Glomerular visceral epithelial cell (primary cell): ENCODE measurements around the gene SLAMF1.
"Not testable (repeated sequence)": the region's sequence is repeated elsewhere in the genome, so short reads cannot be mapped to it uniquely, and the experiment has no call there.

Source experiments
- DNase-seq: peaks from one replicate; pipeline ENCODE4 v3.0.0-alpha.2; 2016; ENCODE audit errors: extremely low spot score

Gene SLAMF1

DNA sequence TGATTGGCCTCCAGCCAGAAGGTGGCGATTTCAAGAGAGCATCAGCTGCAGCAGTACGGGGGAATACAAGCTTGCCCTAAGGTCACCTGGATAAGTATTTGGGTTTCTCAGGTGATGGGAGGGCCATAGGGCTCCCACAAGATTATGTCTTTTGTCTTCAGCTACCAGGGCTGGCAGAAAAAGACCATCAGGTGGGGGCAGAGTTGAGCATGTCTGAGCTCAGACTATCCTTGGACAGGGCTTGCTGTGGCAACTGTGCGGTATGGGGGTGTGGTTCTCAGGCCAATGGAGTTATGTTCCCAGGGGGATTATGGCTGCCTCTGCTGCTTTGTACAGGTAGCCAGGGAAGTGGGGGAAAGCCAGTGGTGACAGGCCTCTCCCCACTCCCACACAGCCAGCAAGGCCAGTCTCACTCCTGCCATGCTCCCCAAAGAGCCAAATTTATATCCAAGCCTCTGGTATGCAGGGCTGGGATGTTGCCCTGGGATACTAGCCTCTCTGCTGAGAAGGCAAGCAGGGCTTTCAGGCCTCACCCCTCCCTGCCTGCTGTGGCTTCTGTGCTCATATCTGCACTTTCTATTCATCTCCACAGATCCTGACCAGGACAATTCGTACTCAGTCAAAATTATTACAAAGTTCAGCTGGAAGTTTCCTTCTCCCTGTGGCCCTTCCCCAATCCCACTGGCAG is 40.9 kb downstream of the SLAMF1 start:
- no peak for DNase-seq

DNA sequence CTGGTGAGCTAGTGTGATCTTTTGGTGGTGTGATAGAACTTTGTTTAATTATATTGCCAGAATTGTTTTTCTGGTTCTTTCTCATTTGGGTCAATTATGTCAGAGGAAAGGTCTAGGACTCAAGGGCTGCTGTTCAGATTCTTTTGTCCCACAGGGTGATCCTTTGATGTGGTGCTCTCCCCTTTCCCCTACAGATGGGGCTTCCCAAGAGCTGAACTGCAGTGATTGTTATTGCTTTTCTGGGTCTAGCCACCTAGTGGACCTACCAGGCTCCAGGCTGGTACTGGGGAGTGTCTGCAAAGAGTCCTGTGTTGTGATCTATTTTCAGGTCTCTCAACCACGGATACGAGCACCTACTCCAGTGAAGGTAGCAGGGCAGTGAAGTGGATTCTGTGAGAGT is 41.6 kb downstream of the SLAMF1 start:
- DNase-seq, result no peak

DNA sequence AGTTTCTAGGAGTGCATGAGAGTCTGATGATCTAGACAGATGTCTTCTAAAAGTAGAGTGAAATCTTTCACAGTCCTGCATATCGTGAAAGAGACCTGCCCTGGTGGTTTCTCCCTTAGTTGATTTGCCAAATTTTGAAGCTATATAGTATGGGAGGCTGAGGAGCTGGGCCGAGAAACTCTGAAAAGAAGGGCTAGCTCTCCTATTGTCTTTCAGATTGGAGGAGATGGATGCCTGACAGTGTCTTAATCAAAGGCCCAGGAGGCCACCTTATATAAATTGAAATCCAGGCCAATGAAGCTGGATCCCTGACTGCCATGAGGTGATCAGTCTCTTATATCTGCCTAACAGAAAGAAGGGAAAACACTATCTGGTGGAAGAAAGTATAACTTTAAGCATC is 49.1 kb downstream of the SLAMF1 start:
- no peak for DNase-seq

DNA sequence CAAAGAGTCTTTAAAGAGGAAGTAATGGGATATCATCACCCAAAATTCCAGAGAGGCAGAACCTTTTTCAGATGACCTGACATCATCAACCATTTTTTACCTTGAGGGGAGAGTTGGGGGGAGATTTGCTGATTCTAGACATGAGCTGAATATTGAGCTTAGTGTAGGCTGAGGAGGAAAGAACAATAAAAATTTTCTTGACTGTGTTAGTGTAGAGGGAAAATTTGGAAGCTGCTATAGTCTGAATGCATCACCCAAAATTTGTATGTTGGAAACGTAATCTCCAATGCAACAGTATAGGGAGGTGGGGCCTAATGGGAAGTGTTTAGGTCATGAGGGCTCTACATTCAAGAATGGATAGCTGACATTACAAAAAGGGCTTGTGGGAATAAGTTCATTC is 49.8 kb downstream of the SLAMF1 start:
- DNase-seq, result no peak

DNA sequence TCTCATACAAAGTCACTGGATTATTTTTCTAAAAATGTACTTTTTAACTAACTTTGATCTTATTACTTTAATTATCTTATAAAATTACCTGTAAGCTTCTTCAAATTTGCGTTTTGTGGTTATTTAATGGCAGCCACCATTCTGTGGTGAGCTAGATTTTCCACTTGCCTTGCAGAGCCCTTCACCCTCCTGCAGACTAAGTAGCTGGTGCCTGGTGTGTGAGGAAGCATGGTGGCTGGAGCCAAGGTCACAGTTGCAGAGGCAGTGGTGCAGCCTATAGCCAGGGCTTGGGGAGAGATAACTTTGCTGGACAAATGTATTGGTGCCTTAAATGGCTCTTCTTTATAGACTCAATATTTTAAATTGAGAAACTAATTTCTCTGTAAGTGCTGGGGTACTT is 56.4 kb downstream of the SLAMF1 start:
- no peak for DNase-seq

DNA sequence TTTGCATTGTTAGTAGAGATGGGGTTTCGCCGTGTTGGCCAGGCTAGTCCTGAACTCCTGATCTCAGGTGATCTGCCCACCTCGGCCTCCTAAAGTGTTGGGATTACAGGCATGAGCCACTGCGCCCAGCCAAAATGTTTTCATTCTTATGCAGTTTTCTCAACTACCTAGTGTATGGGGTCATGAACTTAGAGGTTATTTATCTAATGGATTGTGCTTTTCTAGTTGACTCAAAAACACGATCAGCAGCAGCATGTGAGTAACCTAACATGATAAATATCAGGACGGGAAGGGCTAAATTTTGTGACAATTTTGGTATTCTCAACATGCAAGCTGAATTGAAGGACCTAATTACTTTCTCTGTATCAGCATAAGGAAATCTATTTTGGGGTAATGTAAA is 58.4 kb downstream of the SLAMF1 start:
- DNase-seq, result no peak

DNA sequence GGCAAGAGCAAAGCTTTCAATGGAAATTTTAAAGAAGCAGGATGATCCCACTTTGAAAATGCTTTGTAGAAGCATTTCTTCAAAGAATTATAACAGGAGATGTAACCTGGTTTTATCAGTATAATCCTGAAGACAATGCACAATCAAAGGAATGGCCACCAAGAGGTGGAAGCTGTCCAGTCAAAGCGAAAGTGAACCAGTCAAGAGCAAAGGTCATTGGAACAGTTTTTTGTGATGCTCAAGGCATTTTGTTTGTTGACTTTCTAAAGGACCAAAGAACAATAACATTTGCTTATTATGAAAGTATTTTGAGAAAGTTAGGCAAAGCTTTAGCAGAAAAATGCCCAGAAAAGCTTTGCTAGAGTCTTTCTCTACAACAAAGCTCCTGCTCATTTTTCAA is 62.1 kb downstream of the SLAMF1 start:
- no peak for DNase-seq

DNA sequence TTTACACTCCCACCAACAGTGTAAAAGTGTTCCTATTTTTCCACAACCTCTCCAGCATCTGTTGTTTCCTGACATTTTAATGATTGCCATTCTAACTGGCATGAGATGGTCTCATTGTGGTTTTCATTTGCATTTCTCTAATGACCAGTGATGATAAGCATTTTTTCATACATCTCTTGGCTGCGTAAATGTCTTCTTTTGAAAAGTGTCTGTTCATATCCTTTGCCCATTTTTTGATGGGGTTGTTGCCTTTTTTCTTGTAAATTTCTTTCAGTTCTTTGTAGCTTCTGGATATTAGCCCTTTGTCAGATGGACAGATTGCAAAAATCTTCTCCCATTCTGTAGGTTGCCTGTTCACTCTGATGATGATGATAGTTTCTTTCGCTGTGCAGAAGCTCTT is 63.9 kb downstream of the SLAMF1 start:
- not testable (repeated sequence) for DNase-seq

DNA sequence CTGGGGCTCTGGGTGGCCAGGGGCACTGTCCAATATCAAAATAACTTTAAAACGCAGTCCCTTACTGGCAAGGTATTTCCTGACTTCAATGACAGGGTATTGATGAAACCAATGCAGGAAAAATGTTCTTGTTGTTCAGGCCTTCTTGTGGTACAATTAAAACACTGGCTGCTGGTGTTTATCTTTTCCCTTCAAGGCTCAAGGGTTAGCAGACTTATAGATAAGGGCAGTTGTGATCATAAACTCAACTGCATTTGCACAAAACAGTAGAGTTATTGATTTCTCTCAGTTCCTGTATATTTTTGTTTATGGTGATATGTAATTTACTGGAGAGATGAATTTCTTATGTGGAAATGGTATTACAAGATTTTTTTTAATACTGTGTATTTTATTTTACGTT is 64.9 kb downstream of the SLAMF1 start:
- DNase-seq, result no peak

DNA sequence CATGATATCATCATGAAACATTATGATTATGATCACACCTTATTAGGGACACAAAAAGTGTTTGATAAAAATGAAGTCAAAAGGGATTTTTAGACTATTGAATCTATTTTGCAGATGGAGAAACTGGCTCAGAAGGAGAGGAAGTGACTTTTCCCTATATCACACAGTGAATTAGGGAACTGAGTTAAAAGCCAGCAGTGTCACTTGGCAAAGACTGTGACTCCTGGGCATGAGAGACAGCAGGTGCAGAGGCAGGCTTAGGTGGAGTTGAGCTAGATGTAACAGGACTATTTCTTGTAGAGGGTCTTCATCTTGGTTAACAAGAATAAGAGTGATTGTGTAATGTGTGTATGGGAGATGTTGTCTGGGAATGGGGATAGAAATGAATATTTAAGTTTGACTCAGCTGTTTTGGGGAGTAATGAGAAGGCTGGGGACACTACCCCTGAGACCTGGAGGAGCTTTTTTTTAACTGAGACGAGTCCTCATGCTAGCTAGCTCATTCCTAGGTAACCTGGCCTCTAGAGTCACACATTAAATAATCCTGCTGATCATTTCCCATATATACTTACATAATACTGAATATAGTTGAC is 66.5 kb downstream of the SLAMF1 start:
- DNase-seq, result no peak

DNA sequence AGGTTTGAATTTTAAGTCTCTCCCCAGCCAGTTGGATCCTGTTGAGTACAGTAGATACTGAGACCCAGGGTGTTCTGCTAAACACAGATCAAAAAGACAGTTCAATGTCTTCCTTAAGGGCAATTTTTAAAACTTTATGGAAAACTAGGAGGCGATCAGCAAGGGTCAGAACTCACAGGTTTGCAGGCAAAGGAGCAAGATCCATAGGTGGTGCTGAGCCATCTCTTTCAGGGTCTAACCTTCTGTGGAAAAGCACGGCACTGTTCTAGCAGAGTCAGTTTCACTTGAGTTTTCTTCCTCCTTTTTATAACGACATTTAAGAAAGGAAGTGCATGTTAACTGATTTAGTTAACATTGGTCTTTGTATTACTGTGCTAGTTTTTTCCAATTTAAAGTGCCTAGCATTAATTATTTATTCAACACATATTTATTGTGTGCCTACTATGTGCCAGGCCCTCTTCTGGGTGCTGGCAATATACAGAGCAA is 67.6 kb downstream of the SLAMF1 start, which contains the start of gene CD84:
Gene CD84, minus strand, starts transcription at position 281 of the 486 bp plus-strand sequence. Its CDS starts 59 bp downstream, at position 222.
- DNase-seq, result no peak

DNA sequence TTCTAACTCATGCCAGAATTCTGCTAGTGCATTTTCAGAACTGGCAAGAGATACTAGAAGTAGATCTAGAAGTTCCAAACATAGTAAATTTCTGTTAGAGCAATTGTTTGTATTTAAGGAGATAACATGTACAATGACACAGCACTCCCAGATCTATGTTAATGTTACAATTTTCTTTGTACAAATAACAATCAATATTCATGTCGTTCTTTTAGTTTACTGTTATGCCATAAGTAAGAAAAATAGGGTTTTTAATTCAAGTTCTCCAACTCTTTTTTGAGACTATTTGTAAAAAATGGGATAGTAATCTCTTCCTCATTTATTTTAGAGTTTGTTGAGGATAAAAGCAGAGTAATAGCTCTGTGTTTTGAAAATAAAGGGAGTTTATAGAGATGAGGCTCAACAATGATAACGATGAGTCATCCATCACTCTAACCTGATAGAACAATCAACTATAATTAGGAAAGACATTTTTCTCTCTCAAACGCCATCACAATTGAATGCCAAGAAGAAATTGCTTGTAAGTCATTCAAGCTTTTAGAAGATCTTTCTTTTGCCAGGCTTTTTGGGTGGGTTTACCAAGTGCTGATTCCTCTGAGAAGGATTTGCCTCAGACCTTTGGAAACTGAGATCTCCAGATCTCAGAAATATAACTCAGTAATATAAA is 68.2 kb downstream of the SLAMF1 start:
- no peak for DNase-seq

DNA sequence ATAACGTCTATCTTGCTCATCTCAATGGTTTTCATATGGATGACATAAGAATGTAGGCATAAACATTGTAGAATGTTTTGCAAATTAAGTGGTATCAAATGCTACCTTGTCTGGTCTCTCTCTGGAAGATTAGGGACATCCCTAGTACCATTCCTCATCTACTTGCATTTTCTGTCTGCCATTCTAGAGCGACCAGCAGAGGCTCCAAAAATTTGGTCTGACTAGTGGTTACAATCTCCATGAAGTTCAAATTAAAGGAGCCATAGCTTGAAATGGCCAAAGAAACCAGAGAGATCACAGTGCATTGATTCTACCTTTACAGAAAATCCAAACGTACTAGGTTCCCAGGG is 68.7 kb downstream of the SLAMF1 start:
- no peak for DNase-seq

DNA sequence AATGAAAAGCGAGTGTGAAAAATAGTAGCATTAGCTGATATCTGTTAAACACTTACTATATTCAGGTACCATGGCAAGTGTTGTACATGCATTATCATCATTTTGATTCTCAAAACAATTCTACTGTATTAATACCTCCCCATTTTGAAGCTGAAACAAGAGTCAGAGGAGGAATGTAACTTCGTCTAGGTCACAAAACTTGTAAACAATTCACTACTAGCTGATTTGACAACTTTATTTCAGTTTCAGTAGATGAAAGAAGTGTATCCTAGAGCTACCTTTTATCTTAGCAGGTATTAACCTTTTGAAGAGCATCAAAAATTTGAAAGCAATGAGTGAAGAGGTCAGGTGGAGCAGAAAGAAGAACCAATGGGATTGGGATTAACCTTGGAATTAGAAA is 69.2 kb downstream of the SLAMF1 start:
- no peak for DNase-seq

DNA sequence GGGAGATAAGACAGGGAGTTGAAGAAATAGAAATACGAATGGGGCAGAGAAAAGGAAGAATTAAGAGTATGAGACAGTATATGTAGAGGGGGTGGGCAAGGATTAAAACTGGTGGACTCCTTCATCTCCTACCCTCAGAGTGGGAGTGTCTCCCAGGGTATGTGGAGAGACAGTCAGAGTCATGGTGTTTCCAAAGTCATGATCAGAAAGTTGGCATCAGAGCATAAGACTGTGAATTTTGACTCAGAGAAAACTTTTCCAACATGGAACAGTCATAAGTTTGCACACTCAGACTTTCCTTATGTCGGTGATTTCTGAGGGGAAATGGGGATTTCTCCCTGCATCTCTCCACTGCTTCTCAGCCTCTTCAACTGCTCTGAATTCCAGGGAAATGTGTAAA is 70.0 kb downstream of the SLAMF1 start:
- DNase-seq, result no peak

DNA sequence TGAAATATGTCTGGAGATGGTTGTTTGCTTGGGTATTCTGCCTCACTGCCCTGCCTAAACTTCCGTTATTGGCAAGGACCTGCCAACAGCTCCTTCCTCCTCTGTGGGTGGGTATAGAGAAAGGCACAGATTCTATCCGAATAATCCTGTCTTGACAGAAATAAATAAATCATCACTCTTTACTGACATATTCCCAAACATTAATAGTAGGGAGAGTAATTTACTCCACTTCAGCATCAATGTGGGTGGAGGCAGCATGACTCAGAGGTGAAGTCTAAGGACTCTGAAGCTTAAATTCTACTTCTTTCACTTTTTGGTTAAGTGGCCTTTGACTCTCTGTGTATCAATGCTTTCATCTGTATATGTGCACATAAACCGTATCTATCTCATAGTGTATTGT is 70.5 kb downstream of the SLAMF1 start:
- DNase-seq, result no peak

DNA sequence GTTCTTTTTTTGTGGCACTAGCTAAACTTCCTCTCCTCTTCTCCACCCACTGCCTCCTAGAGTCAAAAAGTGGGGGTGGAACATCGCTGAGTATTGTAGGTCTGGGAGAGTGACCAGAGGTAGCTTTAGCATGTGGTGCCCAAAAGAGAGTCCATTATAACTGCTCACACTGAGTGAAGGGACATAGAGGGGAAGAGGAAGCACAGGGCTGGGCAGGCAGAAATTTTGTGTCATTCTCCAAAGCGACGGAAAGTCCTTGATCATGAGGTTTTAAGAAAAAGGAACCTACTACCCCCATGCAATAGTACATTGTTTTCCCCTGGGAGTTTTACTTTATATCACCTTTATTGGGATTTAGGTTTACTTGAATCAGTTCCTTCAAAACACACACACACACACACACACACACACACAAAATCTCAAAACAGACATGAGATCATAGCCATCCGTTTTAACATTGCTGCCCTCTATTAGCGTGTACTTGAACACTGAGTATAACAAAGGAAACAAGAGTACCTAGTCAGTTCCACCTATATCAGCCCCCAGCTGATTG is 71.7 kb downstream of the SLAMF1 start:
- no peak for DNase-seq

DNA sequence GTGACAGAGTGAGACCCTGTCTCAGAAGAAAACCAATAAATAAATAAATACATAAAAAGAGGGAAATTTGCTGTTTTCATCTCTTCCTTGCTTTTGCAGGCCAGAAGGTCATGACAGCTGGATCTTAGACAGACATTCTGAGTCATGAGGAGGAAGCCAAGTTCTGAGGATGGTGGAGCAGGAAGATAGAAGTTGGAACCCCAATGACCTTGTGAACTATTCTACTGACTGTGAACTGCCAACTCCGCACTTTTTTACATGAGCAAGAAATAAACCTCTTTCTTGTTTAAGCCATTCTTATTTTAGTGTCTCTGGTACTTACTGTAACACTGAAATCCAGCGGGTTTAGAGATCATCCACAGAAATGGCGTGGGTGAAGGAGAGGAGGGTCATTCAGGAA is 76.0 kb downstream of the SLAMF1 start:
- no peak for DNase-seq

DNA sequence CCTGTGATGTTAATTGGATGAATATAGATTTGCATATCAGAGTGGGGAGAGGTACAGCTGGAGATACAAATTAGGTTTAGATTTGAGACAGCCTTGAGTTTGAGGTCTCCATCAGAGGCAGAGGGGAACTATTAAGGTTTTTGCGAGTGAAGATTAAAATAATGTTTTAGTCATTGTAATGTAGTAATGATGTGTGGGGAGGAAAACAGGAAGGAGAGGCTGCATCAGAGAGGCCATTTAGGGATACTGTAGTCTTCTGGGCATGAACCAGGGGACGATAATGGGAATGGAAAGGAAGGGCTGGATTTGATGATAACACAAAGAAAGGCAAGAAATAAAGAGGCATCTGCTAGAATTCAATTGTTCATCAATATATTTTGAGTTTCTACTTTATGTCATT is 77.0 kb downstream of the SLAMF1 start:
- DNase-seq, result no peak

DNA sequence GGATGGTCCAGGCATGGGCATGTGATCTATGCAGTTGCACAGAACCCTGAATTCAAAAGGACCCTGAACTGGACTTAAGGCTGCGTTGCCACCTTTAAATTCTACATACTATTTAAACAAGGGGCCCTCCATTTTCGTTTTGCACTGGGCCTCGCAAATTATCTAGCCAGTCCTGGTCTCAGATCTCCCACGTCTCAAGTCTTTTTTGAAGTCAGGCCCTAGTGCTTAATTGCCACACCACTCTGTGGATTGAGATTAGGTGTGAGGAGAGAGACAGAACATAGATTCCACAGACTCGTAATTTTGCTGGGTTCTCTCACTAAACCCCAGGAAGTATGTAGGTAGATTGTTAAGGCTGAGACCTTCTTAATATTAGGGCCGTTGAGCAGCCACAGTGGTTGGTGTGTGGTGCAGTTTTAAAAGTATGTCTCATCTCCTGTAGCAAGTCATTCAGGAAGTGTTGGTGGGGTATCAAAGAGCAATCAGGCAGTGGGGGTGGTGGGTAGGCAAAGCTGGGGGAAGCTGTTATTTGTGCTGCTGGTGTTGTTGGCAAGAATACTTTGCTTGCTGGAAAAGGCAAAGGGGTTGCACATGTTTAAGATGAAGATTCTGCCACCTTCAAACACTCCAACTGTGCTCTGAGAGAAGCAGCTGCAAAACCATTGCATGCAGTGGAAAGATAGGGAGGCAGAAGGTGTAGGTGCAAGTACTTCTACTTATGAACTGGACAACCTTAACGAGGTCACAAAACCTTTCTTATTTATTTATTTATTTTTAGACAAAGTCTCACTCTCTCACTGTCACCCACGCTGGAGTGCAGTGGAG is 78.8 kb downstream of the SLAMF1 start:
- DNase-seq, result no peak

DNA sequence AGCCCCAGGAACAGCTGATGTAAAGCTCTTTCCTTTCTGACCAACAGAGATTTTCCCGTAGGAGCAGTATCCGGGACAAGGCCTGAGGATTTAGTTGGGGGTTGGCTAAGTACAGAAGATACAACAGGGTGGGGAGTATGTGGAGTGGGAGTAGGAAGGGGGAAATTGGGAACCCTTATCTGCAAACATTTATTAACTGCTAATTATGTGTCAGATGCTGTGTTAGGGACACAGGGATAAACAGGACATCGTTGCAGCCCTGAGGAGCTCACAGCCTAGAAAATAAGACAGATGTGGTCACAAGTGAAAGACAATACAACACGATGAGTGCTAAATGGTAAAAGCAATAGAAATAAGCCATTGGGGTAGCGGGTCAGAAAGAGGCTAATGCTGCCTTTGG is 79.5 kb downstream of the SLAMF1 start:
- no peak for DNase-seq

DNA sequence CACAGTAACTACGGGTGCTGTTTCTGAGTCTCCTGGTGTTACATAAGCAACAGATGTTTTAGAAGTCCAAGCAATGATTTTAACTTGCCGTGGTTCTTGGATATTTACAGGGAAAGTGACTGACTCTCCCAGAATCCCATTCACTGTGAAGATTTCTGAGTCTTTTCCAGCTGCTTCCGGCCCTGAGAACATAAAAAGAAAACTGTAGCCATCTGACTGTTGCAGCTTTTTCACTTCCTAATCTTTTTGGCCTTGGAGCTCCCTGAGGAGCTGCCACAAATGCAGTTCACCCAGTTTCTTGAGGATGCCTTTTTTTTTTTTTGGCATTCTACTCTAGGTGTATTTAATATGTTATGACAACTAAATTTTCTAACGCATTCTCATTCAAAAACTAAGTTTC is 81.3 kb downstream of the SLAMF1 start:
- no peak for DNase-seq
